DOHH2 (cell line): Measurements from ENCODE around the gene SLC6A11.

Experiments
- EZH2phosphoT487 ChIP-seq: fragments of 200-600 bp; sonication (generic); IDR thresholded peaks from 2 replicates; pipeline ENCODE4 v1.6.1; 2017; ENCODE audit warnings: borderline replicate concordance, mild to moderate bottlenecking, antibody characterized with exemption, low read length, moderate library complexity, mixed read lengths
- TF ChIP-seq, protein P1 (sequence below): fragments of 200-600 bp; sonication (generic); IDR thresholded peaks from one replicate; pipeline ENCODE4 v1.5.1; 2014; ENCODE audit warnings: antibody characterized with exemption, mild to moderate bottlenecking, low read depth, low read length; ENCODE audit not compliant: poor library complexity, severe bottlenecking

DNA sequence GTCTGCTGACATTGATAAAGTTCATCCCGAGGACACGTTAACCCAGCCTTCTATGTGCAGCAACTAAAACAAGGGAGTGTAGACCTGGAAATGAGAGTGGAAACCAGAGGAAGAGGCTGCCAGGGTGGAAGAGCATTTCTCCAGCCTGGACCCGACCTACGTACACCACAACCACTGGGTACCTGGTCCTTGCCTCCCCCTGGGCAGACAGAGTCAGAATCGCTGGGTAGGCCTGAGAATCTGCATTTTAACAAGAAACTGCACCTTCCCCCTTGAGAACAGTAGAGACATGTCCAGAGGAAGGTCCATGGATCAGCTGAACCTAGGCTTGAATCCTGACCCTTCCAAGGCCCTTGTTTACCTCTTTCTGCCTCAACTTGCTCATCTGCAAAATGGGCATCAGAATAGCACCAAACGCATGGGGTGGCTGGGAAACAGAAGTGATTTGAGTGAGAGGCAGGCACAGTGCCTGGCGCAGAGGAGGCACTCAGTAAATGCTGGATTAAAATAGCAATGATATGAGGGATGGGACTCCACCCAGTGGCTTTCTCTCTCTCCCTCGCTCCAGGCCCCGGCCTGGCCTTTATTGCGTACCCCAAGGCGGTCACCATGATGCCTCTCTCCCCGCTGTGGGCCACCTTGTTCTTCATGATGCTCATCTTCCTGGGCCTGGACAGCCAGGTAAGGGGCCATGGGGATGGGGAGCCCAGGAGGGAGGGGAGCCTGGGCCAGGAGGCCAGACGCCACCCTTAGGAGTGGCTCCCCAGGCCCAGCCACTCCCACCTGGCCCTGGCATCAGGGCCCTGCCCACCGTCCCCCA, 109.6 kb downstream of the SLC6A11 start:
- TF ChIP-seq, protein P1, sequence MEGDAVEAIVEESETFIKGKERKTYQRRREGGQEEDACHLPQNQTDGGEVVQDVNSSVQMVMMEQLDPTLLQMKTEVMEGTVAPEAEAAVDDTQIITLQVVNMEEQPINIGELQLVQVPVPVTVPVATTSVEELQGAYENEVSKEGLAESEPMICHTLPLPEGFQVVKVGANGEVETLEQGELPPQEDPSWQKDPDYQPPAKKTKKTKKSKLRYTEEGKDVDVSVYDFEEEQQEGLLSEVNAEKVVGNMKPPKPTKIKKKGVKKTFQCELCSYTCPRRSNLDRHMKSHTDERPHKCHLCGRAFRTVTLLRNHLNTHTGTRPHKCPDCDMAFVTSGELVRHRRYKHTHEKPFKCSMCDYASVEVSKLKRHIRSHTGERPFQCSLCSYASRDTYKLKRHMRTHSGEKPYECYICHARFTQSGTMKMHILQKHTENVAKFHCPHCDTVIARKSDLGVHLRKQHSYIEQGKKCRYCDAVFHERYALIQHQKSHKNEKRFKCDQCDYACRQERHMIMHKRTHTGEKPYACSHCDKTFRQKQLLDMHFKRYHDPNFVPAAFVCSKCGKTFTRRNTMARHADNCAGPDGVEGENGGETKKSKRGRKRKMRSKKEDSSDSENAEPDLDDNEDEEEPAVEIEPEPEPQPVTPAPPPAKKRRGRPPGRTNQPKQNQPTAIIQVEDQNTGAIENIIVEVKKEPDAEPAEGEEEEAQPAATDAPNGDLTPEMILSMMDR, result no peak
- TF ChIP-seq EZH2phosphoT487, result no peak
